Bronchial epithelial cell (primary cell): ENCODE data around the gene TMEM89. TPM values are rescaled to one million over a fixed set of nuclear protein-coding genes. Genes with fewer than 3 reads are reported as not detected.

Source experiments
- DNase-seq: peaks from one replicate; pipeline ENCODE4 v3.0.0-alpha.2; 2010; ENCODE audit warnings: low read depth
- FAIRE-seq: peaks from 2 replicates; lab custom pipeline; 2011; peaks lifted over from hg19 to GRCh38; lab: Jason Lieb, UNC
- H3K27me3 ChIP-seq: 2 replicates; pipeline ENCODE4 v1.5.1; 2011; ENCODE audit warnings: low read length; ENCODE audit not compliant: control insufficient read depth, insufficient read depth
- H3K36me3 ChIP-seq: 2 replicates; pipeline ENCODE4 v1.5.1; 2011; ENCODE audit warnings: low read length; ENCODE audit not compliant: control insufficient read depth, insufficient read depth
- H3K4me3 ChIP-seq: 2 replicates; pipeline ENCODE4 v1.5.1; 2011; ENCODE audit warnings: mild to moderate bottlenecking, low read depth, low read length, control low read depth
- CTCF ChIP-seq: IDR thresholded peaks from 2 replicates; pipeline ENCODE4 v1.5.1; 2011; ENCODE audit warnings: mild to moderate bottlenecking, moderate library complexity, low read length, control low read depth, inconsistent platforms; ENCODE audit not compliant: insufficient read depth, severe bottlenecking
- total RNA-seq: library from RNA; depleted of rRNA; stranded (reverse); fragments of >200 nt; gene quantifications from 2 replicates; pipeline ENCODE4 v1.2.1, GENCODE V29; 2014

The TMEM89 gene
- total RNA-seq, 1 donor from 2014 or later: not detected

- Histone ChIP-seq H3K36me3 (peaks cover 85% of the 10 kb centered on the region), H3K4me3 (no peak overlapping the region), H3K27me3 (no peaks in the 10 kb centered on the region)
- FAIRE-seq (no peak), DNase-seq (no peak)
- TF ChIP-seq CTCF: no peak
These were observed 44.9 kb downstream of the TMEM89 start for GRCh38 chr3:48576647-48577046.

GRCh38 chr3:48575366-48575765 lies 46.2 kb downstream of the TMEM89 start:
- TF ChIP-seq CTCF: no peak
- FAIRE-seq (no peak), DNase-seq (no peak)
- H3K4me3 ChIP-seq: no peak overlapping the region
- no peaks in the 10 kb centered on the region for H3K27me3 ChIP-seq
- peaks cover 83% of the 10 kb centered on the region for H3K36me3 ChIP-seq

- FAIRE-seq: peak; percentile 40
- Histone ChIP-seq H3K36me3 (peaks cover 82% of the 10 kb centered on the region), H3K27me3 (no peaks in the 10 kb centered on the region), H3K4me3 (no peak overlapping the region)
- no peak for DNase-seq
- TF ChIP-seq CTCF: no peak
These were observed 47.5 kb downstream of the TMEM89 start for GRCh38 chr3:48573973-48574585.

GRCh38 chr3:48572517-48572916 lies 49.1 kb downstream of the TMEM89 start:
- FAIRE-seq (no peak), DNase-seq (no peak)
- Histone ChIP-seq H3K36me3 (peaks cover 81% of the 10 kb centered on the region), H3K4me3 (no peak overlapping the region), H3K27me3 (no peaks in the 10 kb centered on the region)
- no peak for TF ChIP-seq CTCF

GRCh38 chr3:48571938-48572337 lies 49.6 kb downstream of the TMEM89 start:
- no peak for DNase-seq
- no peak for FAIRE-seq
- no peak for TF ChIP-seq CTCF
- Histone ChIP-seq H3K36me3 (peaks cover 78% of the 10 kb centered on the region), H3K27me3 (no peaks in the 10 kb centered on the region), H3K4me3 (no peak overlapping the region)

Other genes with a start within 250 kb of the TMEM89 start
- gene FBXW12, start 249.6 kb downstream of the TMEM89 start, total RNA-seq: not detected in 2 replicates
- gene PLXNB1, start 191.7 kb downstream of the TMEM89 start, total RNA-seq: 63.7 and 90.4 TPM in 2 replicates
- 48.4 and 55.3 TPM in 2 replicates for gene CCDC51, start 181.7 kb downstream of the TMEM89 start, total RNA-seq
- 190 and 360 TPM in 2 replicates for gene TMA7, start 181.5 kb downstream of the TMEM89 start, total RNA-seq
- gene ATRIP, start 175.0 kb downstream of the TMEM89 start, total RNA-seq: 4.1 and 5.5 TPM in 2 replicates
- gene SHISA5, start 117.6 kb downstream of the TMEM89 start, total RNA-seq: 87.1 and 131 TPM in 2 replicates
- gene PFKFB4, start 65.0 kb downstream of the TMEM89 start, total RNA-seq: 18.2 and 20.2 TPM in 2 replicates
- 9.6 and 12.9 TPM in 2 replicates for gene UCN2, start 58.0 kb downstream of the TMEM89 start, total RNA-seq
- 147 and 173 TPM in 2 replicates for gene COL7A1, start 26.4 kb downstream of the TMEM89 start, total RNA-seq
- gene UQCRC1, start 12.1 kb downstream of the TMEM89 start, total RNA-seq: 473 and 946 TPM in 2 replicates
- 33.8 and 45.8 TPM in 2 replicates for gene SLC26A6, start 13.7 kb upstream of the TMEM89 start, total RNA-seq
- 1.0 and 1.1 TPM in 2 replicates for gene CELSR3, start 41.1 kb upstream of the TMEM89 start, total RNA-seq
- 10.5 and 14.3 TPM in 2 replicates for gene NCKIPSD, start 64.1 kb upstream of the TMEM89 start, total RNA-seq
- gene IP6K2, start 95.5 kb upstream of the TMEM89 start, total RNA-seq: 37.4 and 53.8 TPM in 2 replicates
- gene PRKAR2A, start 226.1 kb upstream of the TMEM89 start, total RNA-seq: 28.7 and 32.9 TPM in 2 replicates